Osteoblast (primary cell): Measurements from ENCODE around the gene CELA2A. TPM values are rescaled to one million over a fixed set of nuclear protein-coding genes. Genes with fewer than 3 reads are reported as not detected.

Experiments
- DNase-seq: peaks from one replicate; pipeline ENCODE4 v3.0.0; 2011; ENCODE audit warnings: low spot score, mixed read lengths; ENCODE audit not compliant: insufficient read length; ENCODE audit errors: missing footprints
- H2AFZ ChIP-seq: 2 replicates; pipeline ENCODE4 v1.6.0; 2011; ENCODE audit warnings: mild to moderate bottlenecking, low read length
- H3K27ac ChIP-seq: 2 replicates; pipeline ENCODE4 v1.5.1; 2011; ENCODE audit warnings: mild to moderate bottlenecking, low read depth, low read length, moderate library complexity
- H3K27me3 ChIP-seq: 2 replicates; pipeline ENCODE4 v1.6.0; 2012; ENCODE audit warnings: mild to moderate bottlenecking, control low read depth, inconsistent platforms, low read length, moderate library complexity; ENCODE audit not compliant: insufficient read depth
- H3K36me3 ChIP-seq: 2 replicates; pipeline ENCODE4 v1.5.1; 2011; ENCODE audit warnings: mild to moderate bottlenecking, low read length, control low read depth, moderate library complexity; ENCODE audit not compliant: insufficient read depth
- H3K4me1 ChIP-seq: 2 replicates; pipeline ENCODE4 v1.5.1; 2011; ENCODE audit warnings: mild to moderate bottlenecking, low read length, control low read depth, moderate library complexity; ENCODE audit not compliant: insufficient read depth
- H3K4me2 ChIP-seq: 2 replicates; pipeline ENCODE4 v1.6.0; 2011; ENCODE audit warnings: mild to moderate bottlenecking, low read length; ENCODE audit not compliant: insufficient read depth
- H3K4me3 ChIP-seq: fragments of 200-600 bp; sonication (generic); 3 replicates; pipeline ENCODE4 v1.5.1; 2012; ENCODE audit warnings: mild to moderate bottlenecking, low read length, inconsistent platforms; ENCODE audit not compliant: insufficient read depth
- H3K79me2 ChIP-seq: 2 replicates; pipeline ENCODE4 v1.6.0; 2012; ENCODE audit warnings: mild to moderate bottlenecking, low read length, control low read depth, inconsistent platforms; ENCODE audit not compliant: insufficient read depth
- H3K9me3 ChIP-seq: 2 replicates; pipeline ENCODE4 v1.5.1; 2011; ENCODE audit warnings: low read depth, low read length, control low read depth
- H4K20me1 ChIP-seq: 2 replicates; pipeline ENCODE4 v1.6.0; 2012; ENCODE audit warnings: mild to moderate bottlenecking, low read length, control low read depth; ENCODE audit not compliant: insufficient read depth
- CTCF ChIP-seq: IDR thresholded peaks from 2 replicates; pipeline ENCODE4 v1.5.1; 2011; ENCODE audit warnings: mild to moderate bottlenecking, low read depth, low read length, moderate library complexity; ENCODE audit errors: extremely low read depth
- total RNA-seq: library from RNA; depleted of rRNA; stranded (reverse); fragments of >200 nt; gene quantifications from 2 replicates; pipeline ENCODE4 v1.2.3, GENCODE V29; 2012

Gene CELA2A
- total RNA-seq, 1 donor = not detected

- peaks cover 9% of the 10 kb centered on the region for H3K36me3 ChIP-seq
- peak; percentile 65 for DNase-seq
- no peaks in the 10 kb centered on the region for H4K20me1 ChIP-seq
- no peak overlapping the region for H3K4me3 ChIP-seq
- H3K27ac ChIP-seq = no peak overlapping the region
- H2AFZ ChIP-seq = no peak overlapping the region
- no peaks in the 10 kb centered on the region for H3K79me2 ChIP-seq
- no peak overlapping the region for H3K4me2 ChIP-seq
- TF ChIP-seq CTCF = no peak
- no peaks in the 10 kb centered on the region for H3K27me3 ChIP-seq
- H3K4me1 ChIP-seq = peaks cover 9% of the 10 kb centered on the region
- no peaks in the 10 kb centered on the region for H3K9me3 ChIP-seq
Observed at GRCh38 chr1:15435239-15436077, 21.1 kb upstream of the CELA2A start.

GRCh38 chr1:15436881-15437442 is 19.6 kb upstream of the CELA2A start:
- no peak overlapping the region for H2AFZ ChIP-seq
- DNase-seq = peak; percentile 44
- no peak overlapping the region for H3K4me3 ChIP-seq
- no peak overlapping the region for H3K27ac ChIP-seq
- peaks cover 9% of the 10 kb centered on the region for H3K4me1 ChIP-seq
- H3K27me3 ChIP-seq = no peaks in the 10 kb centered on the region
- TF ChIP-seq CTCF = no peak
- no peaks in the 10 kb centered on the region for H3K79me2 ChIP-seq
- no peaks in the 10 kb centered on the region for H3K9me3 ChIP-seq
- H4K20me1 ChIP-seq = no peaks in the 10 kb centered on the region
- H3K36me3 ChIP-seq = no peaks in the 10 kb centered on the region
- H3K4me2 ChIP-seq = no peak overlapping the region

GRCh38 chr1:15439325-15439724 is 17.2 kb upstream of the CELA2A start:
- no peaks in the 10 kb centered on the region for H3K9me3 ChIP-seq
- no peaks in the 10 kb centered on the region for H3K79me2 ChIP-seq
- no peak for DNase-seq
- H3K27me3 ChIP-seq = peaks cover 2% of the 10 kb centered on the region
- H4K20me1 ChIP-seq = no peaks in the 10 kb centered on the region
- H3K4me2 ChIP-seq = no peak overlapping the region
- no peak overlapping the region for H3K27ac ChIP-seq
- H3K36me3 ChIP-seq = no peaks in the 10 kb centered on the region
- H3K4me3 ChIP-seq = no peak overlapping the region
- no peak overlapping the region for H2AFZ ChIP-seq
- no peak for TF ChIP-seq CTCF
- H3K4me1 ChIP-seq = no peaks in the 10 kb centered on the region

GRCh38 chr1:15440357-15440756 is 16.2 kb upstream of the CELA2A start:
- Histone ChIP-seq H4K20me1 (no peaks in the 10 kb centered on the region), H3K4me3 (no peak overlapping the region), H3K27ac (no peak overlapping the region), H3K4me2 (no peak overlapping the region), H3K79me2 (no peaks in the 10 kb centered on the region), H3K4me1 (no peaks in the 10 kb centered on the region), H2AFZ (no peak overlapping the region), H3K9me3 (no peaks in the 10 kb centered on the region), H3K36me3 (no peaks in the 10 kb centered on the region), H3K27me3 (peaks cover 3% of the 10 kb centered on the region)
- peak; percentile 53 for DNase-seq
- no peak for TF ChIP-seq CTCF
